AG09309 (cell line): ENCODE results near the gene FAM163A.

Experiments
- DNase-seq: peaks from one replicate; pipeline ENCODE4 v3.0.0-alpha.2; 2010; ENCODE audit warnings: low read depth
- H3K4me3 ChIP-seq: 2 replicates; pipeline ENCODE4 v1.5.1; 2011; ENCODE audit warnings: mild to moderate bottlenecking, low read depth, low read length, moderate library complexity; ENCODE audit not compliant: control insufficient read depth
- CTCF ChIP-seq: IDR thresholded peaks from 2 replicates; pipeline ENCODE4 v1.5.1; 2011; ENCODE audit warnings: mild to moderate bottlenecking, low read depth, low read length, inconsistent platforms; ENCODE audit not compliant: insufficient read depth, control insufficient read depth; ENCODE audit errors: missing control alignments

The FAM163A gene

GRCh38 chr1:179767177-179767581, 24.1 kb downstream of the FAM163A start:
- DNase-seq: no peak
- no peak for TF ChIP-seq CTCF
- no peak overlapping the region for H3K4me3 ChIP-seq

- no peak overlapping the region for H3K4me3 ChIP-seq
- DNase-seq: no peak
- TF ChIP-seq CTCF: no peak
Measured at GRCh38 chr1:179767996-179768395, 24.9 kb downstream of the FAM163A start.

- TF ChIP-seq CTCF: peak; percentile 22
Measured at GRCh38 chr1:179770887-179771502, 27.9 kb downstream of the FAM163A start.

GRCh38 chr1:179773264-179773663, 30.2 kb downstream of the FAM163A start:
- no peak for DNase-seq
- no peak overlapping the region for H3K4me3 ChIP-seq
- TF ChIP-seq CTCF: no peak

More at GRCh38 chr1:179770887-179771502, 27.9 kb downstream of the FAM163A start:
- H3K4me3 ChIP-seq: no peak overlapping the region
- no peak for DNase-seq

GRCh38 chr1:179774000-179774399, 30.9 kb downstream of the FAM163A start:
- no peak overlapping the region for H3K4me3 ChIP-seq
- DNase-seq: no peak
- no peak for TF ChIP-seq CTCF

GRCh38 chr1:179774566-179774965, 31.5 kb downstream of the FAM163A start:
- DNase-seq: no peak
- H3K4me3 ChIP-seq: peak overlapping the region; percentile 8
- no peak for TF ChIP-seq CTCF
